ENCODE results near the gene RAC2.

The RAC2 gene

DNA sequence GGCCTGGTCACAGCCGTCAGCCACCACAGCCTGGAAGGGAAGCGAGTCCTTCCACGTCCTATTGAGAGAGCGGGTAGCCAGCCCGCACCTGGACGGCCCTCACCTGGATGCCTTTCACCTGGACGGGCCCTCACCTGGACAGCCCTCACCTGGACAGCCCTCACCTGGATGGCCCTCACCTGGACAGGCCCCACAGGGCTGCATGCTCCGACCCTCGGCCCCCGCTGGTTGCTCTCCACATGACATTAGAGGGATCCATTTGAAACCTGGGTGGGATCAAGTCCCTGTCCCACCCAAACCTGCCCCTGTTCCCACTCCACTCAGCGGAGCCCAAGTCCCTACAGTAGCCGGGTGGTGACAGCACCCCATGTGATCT is 59.7 kb downstream of the RAC2 start:
- no peak for DNase-seq

GRCh38 chr22:37183432-37184379 is 60.4 kb downstream of the RAC2 start:
- DNase-seq, result no peak

GRCh38 chr22:37182949-37183245 is 61.2 kb downstream of the RAC2 start:
- no peak for DNase-seq

- no peak for DNase-seq
Measured at GRCh38 chr22:37182101-37182948, 61.7 kb downstream of the RAC2 start.

DNA sequence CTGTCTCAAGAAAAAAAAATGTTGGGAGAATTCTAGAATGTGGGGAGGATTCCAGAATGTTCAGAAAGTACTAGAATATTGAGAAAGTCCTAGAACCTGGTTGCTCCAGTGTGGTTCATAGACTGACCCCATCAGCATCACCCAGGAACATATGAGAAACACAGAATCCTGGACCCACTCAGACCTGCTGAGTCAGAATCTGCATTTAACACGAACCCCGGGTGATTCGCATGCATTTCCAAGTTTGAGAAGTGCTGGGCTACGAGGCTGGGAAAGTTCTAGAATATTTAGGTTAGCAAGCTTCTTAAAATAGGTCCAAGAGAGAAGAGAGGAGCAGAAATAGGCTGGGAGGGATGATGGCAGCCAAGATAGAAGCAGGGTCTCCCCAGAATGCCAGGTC is 62.4 kb downstream of the RAC2 start:
- no peak for DNase-seq

DNA sequence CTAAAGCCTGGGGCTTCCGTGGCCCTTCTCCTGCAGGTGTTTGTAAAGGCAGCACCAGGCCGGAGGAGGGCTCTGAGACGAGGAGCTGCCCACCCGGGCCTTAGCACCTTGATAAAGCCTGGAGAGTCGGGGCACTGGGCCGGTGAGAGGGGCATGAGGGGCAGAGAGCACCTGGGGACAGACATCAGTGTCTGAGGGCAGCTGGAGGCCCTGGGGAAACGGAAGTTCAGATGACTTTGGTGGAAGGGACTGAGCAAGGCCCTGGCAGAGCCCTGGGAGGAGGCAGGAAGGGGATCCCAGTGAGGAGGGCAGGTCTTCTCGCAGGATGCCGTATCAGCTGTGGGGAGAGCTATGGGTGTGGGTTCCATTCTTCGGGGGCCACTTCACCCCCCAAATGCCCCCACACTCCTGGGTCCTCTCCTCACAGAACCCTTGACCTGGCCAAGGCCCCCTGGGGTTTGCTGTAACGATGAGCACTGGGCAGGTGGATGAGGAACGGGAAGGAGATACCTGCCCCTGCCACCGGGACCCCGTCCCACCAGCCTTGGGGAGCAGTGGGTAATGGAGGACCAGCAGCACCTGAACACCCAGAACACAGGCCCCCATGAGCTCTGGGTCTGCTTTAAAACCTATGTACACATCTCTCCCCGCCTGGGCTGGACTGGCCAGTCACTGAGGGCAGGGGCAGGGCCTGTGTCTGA is 63.4 kb downstream of the RAC2 start:
- DNase-seq, result no peak

- no peak for DNase-seq
Measured at GRCh38 chr22:37179622-37180420, 64.2 kb downstream of the RAC2 start.

GRCh38 chr22:37179126-37179470 is 65.0 kb downstream of the RAC2 start:
- no peak for DNase-seq

- no peak for DNase-seq
Measured at GRCh38 chr22:37178350-37179125, 65.5 kb downstream of the RAC2 start.

- no peak for DNase-seq
Measured at GRCh38 chr22:37177755-37178154, 66.3 kb downstream of the RAC2 start.

- no peak for DNase-seq
Measured at GRCh38 chr22:37177221-37177620, 66.8 kb downstream of the RAC2 start.

- no peak for DNase-seq
Measured at GRCh38 chr22:37176464-37177061, 67.5 kb downstream of the RAC2 start.

DNA sequence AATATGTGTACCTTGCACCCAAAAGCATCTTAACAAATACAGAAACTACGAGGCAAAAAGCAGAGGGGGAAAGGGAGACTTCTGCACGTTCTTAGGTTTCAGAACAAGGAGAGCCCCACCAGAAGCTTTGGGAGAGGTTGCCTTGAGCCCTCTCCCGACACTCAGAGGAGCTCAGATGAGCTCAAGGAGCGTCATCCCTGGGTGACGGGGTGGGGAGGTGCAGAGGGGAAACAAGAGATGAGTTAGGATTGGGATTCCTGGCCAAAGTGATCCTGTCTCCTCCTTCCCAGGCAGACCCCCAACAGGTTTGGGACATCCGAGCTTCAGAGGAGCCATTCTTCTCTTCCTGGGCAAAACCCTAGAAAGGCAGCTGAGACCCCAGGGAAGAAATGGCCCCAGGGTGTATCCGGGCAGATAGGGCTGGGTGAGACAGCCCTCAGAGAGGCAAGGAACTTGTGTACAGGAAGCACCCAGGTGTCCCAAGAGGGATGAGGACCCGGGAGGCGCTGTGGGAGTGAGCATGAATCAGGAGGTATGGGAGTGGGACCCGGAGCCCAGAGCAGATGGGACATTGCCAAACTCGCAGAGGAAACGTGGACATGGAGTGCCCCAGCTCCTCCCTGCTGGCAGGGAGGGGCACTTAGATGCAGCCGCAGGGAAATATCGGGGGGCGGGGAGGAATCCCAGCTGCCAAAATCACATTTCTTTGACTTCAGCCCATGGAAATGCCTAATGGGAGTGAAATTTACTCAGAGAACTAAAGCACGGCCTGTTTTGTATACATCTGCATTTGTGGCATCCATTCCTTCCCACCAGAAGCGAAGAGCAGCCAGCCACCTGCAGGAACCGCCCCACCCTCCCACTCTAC is 68.4 kb downstream of the RAC2 start:
- no peak for DNase-seq

Measured in NCI-H1092 treated with DMSO at 0.1 percent for 48 hours (cell line).